ENCODE data around the gene FAM133A.

The FAM133A gene

GRCh38 chrX:93703701-93704100, 29.7 kb downstream of the FAM133A start:
- H3K4me3 ChIP-seq (ENCODE audit: control insufficient read depth, low read depth, low read length), result no peak overlapping the region
- DNase-seq (ENCODE audit: low read depth), result no peak
- TF ChIP-seq CTCF (IDR thresholded peaks at IDR 0.05; ENCODE audit: control insufficient read depth, insufficient read depth, low read depth, low read length, missing control alignments), result no peak

DNA sequence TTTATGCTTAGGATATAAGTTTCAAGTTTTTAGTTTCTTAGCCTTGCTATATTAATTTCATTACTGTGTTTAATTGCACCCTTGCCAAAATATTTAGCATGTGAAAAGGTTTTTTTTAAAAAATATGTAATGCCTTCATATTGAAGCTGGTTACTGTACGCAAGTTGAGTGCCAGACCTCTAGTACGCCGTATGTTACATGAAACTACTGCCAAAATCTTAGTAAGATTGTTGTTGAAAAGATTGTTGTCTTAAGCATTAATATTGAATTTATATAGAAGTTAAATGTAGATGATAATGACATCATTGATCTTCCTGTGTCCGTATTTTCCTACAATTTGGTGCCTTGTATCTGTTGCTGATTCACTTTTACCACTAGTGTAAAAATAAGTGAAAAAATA, 37.1 kb downstream of the FAM133A start:
- no peak for DNase-seq (ENCODE audit: low read depth)
- H3K4me3 ChIP-seq (ENCODE audit: control insufficient read depth, low read depth, low read length), result no peak overlapping the region
- TF ChIP-seq CTCF (IDR thresholded peaks at IDR 0.05; ENCODE audit: control insufficient read depth, insufficient read depth, low read depth, low read length, missing control alignments), result no peak

DNA sequence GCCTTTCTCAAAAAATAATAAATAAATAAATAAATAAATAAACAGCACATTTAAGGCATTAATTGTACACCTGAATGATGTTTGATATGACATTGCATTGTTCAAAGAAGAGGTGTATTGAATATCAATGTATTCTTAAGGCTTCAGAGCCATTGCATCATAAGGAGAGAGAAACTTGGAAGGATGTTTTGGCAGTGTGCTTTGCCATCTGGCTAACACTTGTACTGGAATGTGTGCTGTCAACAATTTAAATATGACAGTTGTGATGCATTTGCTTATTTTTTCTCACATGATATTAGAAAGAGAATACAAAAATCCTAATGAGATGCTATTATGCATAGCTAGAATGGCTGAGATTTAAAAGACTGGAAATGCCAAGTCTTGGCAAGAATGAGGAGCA, 67.8 kb downstream of the FAM133A start:
- no peak for DNase-seq (ENCODE audit: low read depth)
- TF ChIP-seq CTCF (IDR thresholded peaks at IDR 0.05; ENCODE audit: control insufficient read depth, insufficient read depth, low read depth, low read length, missing control alignments), result no peak
- H3K4me3 ChIP-seq (ENCODE audit: control insufficient read depth, low read depth, low read length), result no peak overlapping the region

DNA sequence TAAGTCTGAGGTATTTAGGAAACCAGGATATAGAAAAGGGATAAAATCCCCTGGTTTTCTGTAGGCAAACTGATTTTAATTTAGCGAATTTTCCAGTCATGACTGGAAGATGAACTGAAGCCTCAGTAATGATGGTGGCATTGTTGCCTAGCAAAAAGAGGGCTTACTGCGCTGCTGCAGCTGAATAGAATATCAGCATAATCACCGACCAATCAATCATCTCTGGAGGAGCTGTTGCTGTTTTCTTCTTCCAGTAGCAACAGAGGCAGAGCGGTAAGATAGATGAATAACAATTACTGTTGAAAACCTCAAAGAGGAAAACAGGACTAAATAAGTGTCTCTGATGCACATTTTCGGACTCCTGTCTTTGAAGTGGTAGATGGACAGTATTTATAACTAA, 86.2 kb downstream of the FAM133A start:
- DNase-seq (ENCODE audit: low read depth), result no peak
- no peak for TF ChIP-seq CTCF (IDR thresholded peaks at IDR 0.05; ENCODE audit: control insufficient read depth, insufficient read depth, low read depth, low read length, missing control alignments)
- H3K4me3 ChIP-seq (ENCODE audit: control insufficient read depth, low read depth, low read length), result no peak overlapping the region
